MM.1S (cell line): ENCODE measurements around the gene TSPAN7.

Experiments
- DNase-seq: peaks from one replicate; pipeline ENCODE4 v3.0.0-alpha.2; 2015
- H2AFZ ChIP-seq: fragments of 300-600 bp; sonication (generic); 2 replicates; pipeline ENCODE4 v1.6.0; 2016; ENCODE audit warnings: antibody characterized with exemption, low read length
- H3F3A ChIP-seq: fragments of 300-600 bp; sonication (generic); 2 replicates; pipeline ENCODE4 v1.6.1; 2016; ENCODE audit warnings: mild to moderate bottlenecking, antibody characterized with exemption, low read length, moderate library complexity, mixed read lengths; ENCODE audit not compliant: insufficient read depth
- H3K27ac ChIP-seq: fragments of 300-600 bp; sonication (generic); 2 replicates; pipeline ENCODE4 v1.5.1; 2016; ENCODE audit warnings: mild to moderate bottlenecking, low read length
- H3K27me3 ChIP-seq: fragments of 300-600 bp; sonication (generic); replicated peaks from 2 replicates; pipeline ENCODE4 v1.6.0; 2016; ENCODE audit warnings: low read length; ENCODE audit not compliant: insufficient read depth
- H3K36me3 ChIP-seq: fragments of 300-600 bp; sonication (generic); replicated peaks from 2 replicates; pipeline ENCODE4 v1.6.1; 2016; ENCODE audit warnings: mild to moderate bottlenecking, low read length, mixed read lengths; ENCODE audit not compliant: insufficient read depth
- H3K4me1 ChIP-seq: fragments of 300-600 bp; sonication (generic); 2 replicates; pipeline ENCODE4 v1.6.1; 2016; ENCODE audit warnings: low read length, mixed read lengths
- H3K4me2 ChIP-seq: fragments of 300-600 bp; sonication (generic); 2 replicates; pipeline ENCODE4 v1.6.0; 2016; ENCODE audit warnings: low read depth, low read length
- H3K4me3 ChIP-seq: fragments of 300-600 bp; sonication (generic); 2 replicates; pipeline ENCODE4 v1.5.1; 2016; ENCODE audit warnings: low read length, mixed read lengths
- H3K79me2 ChIP-seq: fragments of 300-600 bp; sonication (generic); 2 replicates; pipeline ENCODE4 v1.6.1; 2016; ENCODE audit warnings: mixed run types, low read length, mixed read lengths
- H3K9ac ChIP-seq: fragments of 300-600 bp; sonication (generic); 2 replicates; pipeline ENCODE4 v1.6.1; 2016; ENCODE audit warnings: low read length, mixed read lengths
- H3K9me2 ChIP-seq: fragments of 300-600 bp; sonication (generic); replicated peaks from 2 replicates; pipeline ENCODE4 v1.6.1; 2016; ENCODE audit warnings: mild to moderate bottlenecking, low read length, mixed read lengths; ENCODE audit not compliant: insufficient read depth
- H3K9me3 ChIP-seq: fragments of 300-600 bp; sonication (generic); replicated peaks from 2 replicates; pipeline ENCODE4 v1.6.1; 2016; ENCODE audit warnings: mild to moderate bottlenecking, low read length, mixed read lengths; ENCODE audit not compliant: insufficient read depth
- H4K20me1 ChIP-seq: fragments of 300-600 bp; sonication (generic); 2 replicates; pipeline ENCODE4 v1.6.1; 2016; ENCODE audit warnings: mild to moderate bottlenecking, low read length, moderate library complexity, mixed read lengths; ENCODE audit not compliant: insufficient read depth
- CTCF ChIP-seq: fragments of 300-600 bp; sonication (generic); IDR thresholded peaks from 2 replicates; pipeline ENCODE4 v1.5.1; 2016; ENCODE audit warnings: antibody characterized with exemption, low read length, mixed read lengths
- EZH2 ChIP-seq: fragments of 300-600 bp; sonication (generic); optimal IDR thresholded peaks from 2 replicates; pipeline ENCODE3; 2017; ENCODE audit warnings: low read depth, mild to moderate bottlenecking, antibody characterized with exemption, low read length, mixed read lengths
- EZH2phosphoT487 ChIP-seq: fragments of 300-600 bp; sonication (generic); IDR thresholded peaks from 2 replicates; pipeline ENCODE4 v1.6.1; 2018; ENCODE audit warnings: antibody characterized with exemption, low read length

TSPAN7 gene

GRCh38 chrX:38563030-38563429, 1.7 kb downstream of the TSPAN7 start:
- no peak for DNase-seq
- TF ChIP-seq EZH2: no peak
- TF ChIP-seq EZH2phosphoT487: no peak
- TF ChIP-seq CTCF: no peak
- H3K9me3 ChIP-seq: no peaks in the 10 kb centered on the region
- H3K4me3 ChIP-seq: no peak overlapping the region
- H3K27me3 ChIP-seq: no peaks in the 10 kb centered on the region
- H3F3A ChIP-seq: no peaks in the 10 kb centered on the region
- no peaks in the 10 kb centered on the region for H3K4me1 ChIP-seq
- H3K9ac ChIP-seq: no peak overlapping the region
- no peak overlapping the region for H2AFZ ChIP-seq
- H3K4me2 ChIP-seq: no peak overlapping the region
- H4K20me1 ChIP-seq: no peaks in the 10 kb centered on the region
- 0 out of 2 replicates have a peak, but pooled peaks cover 8% of the 10 kb centered on the region for H3K79me2 ChIP-seq
- H3K9me2 ChIP-seq: no peaks in the 10 kb centered on the region
- no peak overlapping the region for H3K27ac ChIP-seq
- H3K36me3 ChIP-seq: no peaks in the 10 kb centered on the region

- TF ChIP-seq CTCF (no peak), EZH2phosphoT487 (no peak), EZH2 (no peak)
- no peak overlapping the region for H3K27ac ChIP-seq
- no peak overlapping the region for H3K9ac ChIP-seq
- no peak overlapping the region for H3K4me3 ChIP-seq
- H3K27me3 ChIP-seq: no peaks in the 10 kb centered on the region
- H3K9me3 ChIP-seq: no peaks in the 10 kb centered on the region
- no peaks in the 10 kb centered on the region for H3K9me2 ChIP-seq
- no peak overlapping the region for H2AFZ ChIP-seq
- no peaks in the 10 kb centered on the region for H3K36me3 ChIP-seq
- no peaks in the 10 kb centered on the region for H3F3A ChIP-seq
- no peak overlapping the region for H3K4me2 ChIP-seq
- no peaks in the 10 kb centered on the region for H3K79me2 ChIP-seq
- no peaks in the 10 kb centered on the region for H4K20me1 ChIP-seq
- DNase-seq: no peak
- no peaks in the 10 kb centered on the region for H3K4me1 ChIP-seq
Measured at GRCh38 chrX:38570396-38570795, 9.1 kb downstream of the TSPAN7 start.

- Histone ChIP-seq H3K27me3 (no peaks in the 10 kb centered on the region), H3K9me2 (no peaks in the 10 kb centered on the region), H3K9ac (no peak overlapping the region), H3K79me2 (no peaks in the 10 kb centered on the region), H3K27ac (no peak overlapping the region), H3K4me3 (no peak overlapping the region), H4K20me1 (no peaks in the 10 kb centered on the region), H3F3A (no peaks in the 10 kb centered on the region), H3K4me2 (no peak overlapping the region), H2AFZ (no peak overlapping the region), H3K9me3 (no peaks in the 10 kb centered on the region), H3K36me3 (no peaks in the 10 kb centered on the region), H3K4me1 (no peaks in the 10 kb centered on the region)
- TF ChIP-seq EZH2 (no peak), EZH2phosphoT487 (no peak), CTCF (no peak)
- no peak for DNase-seq
Measured at GRCh38 chrX:38571058-38571457, 9.7 kb downstream of the TSPAN7 start.

GRCh38 chrX:38574858-38575257, 13.5 kb downstream of the TSPAN7 start:
- H3K4me2 ChIP-seq: no peak overlapping the region
- H3K36me3 ChIP-seq: no peaks in the 10 kb centered on the region
- no peak for DNase-seq
- TF ChIP-seq EZH2 (no peak), EZH2phosphoT487 (no peak), CTCF (no peak)
- no peaks in the 10 kb centered on the region for H3K9me3 ChIP-seq
- no peaks in the 10 kb centered on the region for H3K79me2 ChIP-seq
- H4K20me1 ChIP-seq: no peaks in the 10 kb centered on the region
- H3K27ac ChIP-seq: no peak overlapping the region
- no peak overlapping the region for H2AFZ ChIP-seq
- H3F3A ChIP-seq: no peaks in the 10 kb centered on the region
- H3K4me1 ChIP-seq: no peaks in the 10 kb centered on the region
- no peak overlapping the region for H3K9ac ChIP-seq
- no peaks in the 10 kb centered on the region for H3K27me3 ChIP-seq
- no peak overlapping the region for H3K4me3 ChIP-seq
- no peaks in the 10 kb centered on the region for H3K9me2 ChIP-seq
